ENCODE results near the gene CR1L. TPM values are rescaled to one million over a fixed set of nuclear protein-coding genes. Genes with fewer than 3 reads are reported as not detected.
"Not testable (repeated sequence)": the region's sequence is repeated elsewhere in the genome, so short reads cannot be mapped to it uniquely, and the experiment has no call there.

The CR1L gene
- total and polyA plus RNA-seq, 9 of the 15 experiments (the other 6 are each of a cell fraction or from before 2014, with no cell fraction given): 10.1 to 74.8 (median 34.3) TPM

- TF ChIP-seq EHMT2 (IDR thresholded peaks at IDR 0.05) (peak; percentile 39; the same call in 1 of the 2 replicates), MYBL2 (IDR thresholded peaks at IDR 0.05; ENCODE audit: low read depth) (peak; percentile 77), EP300 (IDR thresholded peaks at IDR 0.05; ENCODE audit: low read length) (peak; percentile 71; the same call in 1 of the 2 replicates), C11orf30 (IDR thresholded peaks at IDR 0.05; ENCODE audit: low read depth) (peak; percentile 61), EP400 (IDR thresholded peaks at IDR 0.05) (peak; percentile 58; the same call in 1 of the 2 replicates), SMARCA4 (IDR thresholded peaks at IDR 0.05) (peak; percentile 77), ARID1B (IDR thresholded peaks at IDR 0.05) (peak; percentile 89), L3MBTL2 (IDR thresholded peaks at IDR 0.05) (peak; percentile 90), TOE1 (IDR thresholded peaks at IDR 0.05; ENCODE audit: borderline replicate concordance) (peak; percentile 35; the same call in 1 of the 2 replicates), CREB1 (IDR thresholded peaks at IDR 0.05) (0 out of 2 replicates have a peak, but pooled peaks have one; percentile 10), TAF1 (IDR thresholded peaks at IDR 0.05; ENCODE audit: control insufficient read depth, extremely low read depth, insufficient read depth, low read length, severe bottlenecking) (peak; percentile 20), CTCF (IDR thresholded peaks at IDR 0.05 in 2 of 3, conservative IDR thresholded peaks at IDR 0.05 in 1 of 3; ENCODE audit: insufficient read depth in 2 of 3, low read depth in 1 of 3, low read length in 3 of 3) (peak in 1 of 3 experiments; percentile 18; a peak in 2 of 6 replicates), TAL1 (IDR thresholded peaks at IDR 0.05) (peak; percentile 82), REST (IDR thresholded peaks at IDR 0.05; ENCODE audit: borderline replicate concordance) (0 out of 2 replicates have a peak, but pooled peaks have one; percentile 8), CREM (IDR thresholded peaks at IDR 0.05; ENCODE audit: low read depth) (0 out of 2 replicates have a peak, but pooled peaks have one; percentile 36), ZNF316 (IDR thresholded peaks at IDR 0.05) (peak; percentile 79), MTA2 (IDR thresholded peaks at IDR 0.05; ENCODE audit: low read depth) (peak; percentile 63), NFE2 (IDR thresholded peaks at IDR 0.05; ENCODE audit: low read depth) (peak; percentile 21; the same call in 1 of the 2 replicates)
- TF ChIP-seq MYBL2 (CRISPR knock-in tag; IDR thresholded peaks at IDR 0.05; ENCODE audit: borderline replicate concordance); TOE1 (CRISPR knock-in tag; IDR thresholded peaks at IDR 0.05; ENCODE audit: borderline replicate concordance, low read depth); CREB1 (CRISPR knock-in tag; IDR thresholded peaks at IDR 0.05); REST (CRISPR knock-in tag; IDR thresholded peaks at IDR 0.05; ENCODE audit: low read depth): not testable (repeated sequence)
Observed at GRCh38 chr1:207692291-207692690, 47.4 kb downstream of the CR1L start (continued).

Measured in K562 (cell line).